ENCODE data around the gene PTGDR.

DNA sequence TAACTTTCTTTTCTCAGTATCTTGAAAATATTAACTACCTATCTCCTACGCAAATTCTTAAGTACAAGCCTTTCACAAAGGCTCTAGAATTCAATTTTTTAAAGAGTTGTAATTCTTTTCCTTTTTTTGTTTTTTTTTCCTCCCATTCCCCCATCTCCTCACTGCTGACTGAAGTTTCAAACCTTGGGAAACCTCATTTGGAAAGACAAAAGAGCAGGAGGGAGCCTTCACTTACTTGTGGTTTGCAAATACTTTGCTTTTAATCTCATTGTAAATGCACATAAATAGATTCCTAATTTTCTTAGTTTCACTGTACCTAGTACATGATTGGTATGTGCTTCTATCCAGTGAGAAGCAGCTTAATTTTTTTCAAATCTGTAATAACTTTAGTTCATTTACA is 15.8 kb upstream of the PTGDR start:
- TF ChIP-seq POLR2A (IDR thresholded peaks at IDR 0.05), result no peak
- TF ChIP-seq, protein P1, sequence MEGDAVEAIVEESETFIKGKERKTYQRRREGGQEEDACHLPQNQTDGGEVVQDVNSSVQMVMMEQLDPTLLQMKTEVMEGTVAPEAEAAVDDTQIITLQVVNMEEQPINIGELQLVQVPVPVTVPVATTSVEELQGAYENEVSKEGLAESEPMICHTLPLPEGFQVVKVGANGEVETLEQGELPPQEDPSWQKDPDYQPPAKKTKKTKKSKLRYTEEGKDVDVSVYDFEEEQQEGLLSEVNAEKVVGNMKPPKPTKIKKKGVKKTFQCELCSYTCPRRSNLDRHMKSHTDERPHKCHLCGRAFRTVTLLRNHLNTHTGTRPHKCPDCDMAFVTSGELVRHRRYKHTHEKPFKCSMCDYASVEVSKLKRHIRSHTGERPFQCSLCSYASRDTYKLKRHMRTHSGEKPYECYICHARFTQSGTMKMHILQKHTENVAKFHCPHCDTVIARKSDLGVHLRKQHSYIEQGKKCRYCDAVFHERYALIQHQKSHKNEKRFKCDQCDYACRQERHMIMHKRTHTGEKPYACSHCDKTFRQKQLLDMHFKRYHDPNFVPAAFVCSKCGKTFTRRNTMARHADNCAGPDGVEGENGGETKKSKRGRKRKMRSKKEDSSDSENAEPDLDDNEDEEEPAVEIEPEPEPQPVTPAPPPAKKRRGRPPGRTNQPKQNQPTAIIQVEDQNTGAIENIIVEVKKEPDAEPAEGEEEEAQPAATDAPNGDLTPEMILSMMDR (IDR thresholded peaks at IDR 0.05), result no peak

Measured in uterus (tissue), 2 donors.